PC-9 (cell line): ENCODE data around the gene PGP. TPM values are rescaled to one million over a fixed set of nuclear protein-coding genes. Genes with fewer than 3 reads are reported as not detected.

Experiments
- BruUV-seq: library from RNA; stranded (reverse); fragments of 400-500 nt; replicated peaks from 2 replicates; lab custom pipeline; 2021; lab: Mats Ljungman, UMichigan
- CTCF ChIA-PET: fragments of 300-600 bp; sonication (Branson Sonifier 250); formaldehyde crosslinking; loops from one replicate; lab custom pipeline; 2022; ENCODE audit warnings: antibody characterized with exemption; lab: Charles Lee
- POLR2A ChIA-PET: fragments of 300-600 bp; sonication (Branson Sonifier 250); formaldehyde crosslinking; loops from one replicate; lab custom pipeline; 2022; ENCODE audit warnings: antibody characterized with exemption; ENCODE audit not compliant: unreplicated experiment; lab: Charles Lee
- DNase-seq, 2 experiments: peaks; one replicate each; pipeline versions ENCODE4 v3.0.0 to v3.0.0-alpha.2; 2015 to 2022; ENCODE audit warnings: mixed read lengths in 1 of 2
- H2AFZ ChIP-seq: fragments of 200-600 bp; sonication (generic); 2 replicates; pipeline ENCODE4 v1.8.1; 2017; ENCODE audit warnings: antibody characterized with exemption
- H3F3A ChIP-seq: fragments of 200-600 bp; sonication (generic); 2 replicates; pipeline ENCODE4 v1.8.1; 2017; ENCODE audit warnings: antibody characterized with exemption, mild to moderate bottlenecking, low read depth; ENCODE audit not compliant: insufficient read depth
- H3K27ac ChIP-seq: fragments of 200-600 bp; sonication (generic); 2 replicates; pipeline ENCODE4 v1.6.1; 2016; ENCODE audit warnings: mixed run types
- H3K27me3 ChIP-seq: fragments of 200-600 bp; sonication (generic); 2 replicates; pipeline ENCODE4 v1.6.1; 2016; ENCODE audit warnings: low read depth, mixed run types; ENCODE audit not compliant: insufficient read depth
- H3K36me3 ChIP-seq: fragments of 200-600 bp; sonication (generic); 2 replicates; pipeline ENCODE4 v1.6.1; 2016; ENCODE audit warnings: low read depth, mixed run types
- H3K4me1 ChIP-seq: fragments of 200-600 bp; sonication (generic); replicated peaks from 2 replicates; pipeline ENCODE4 v1.6.1; 2016; ENCODE audit warnings: mixed run types; ENCODE audit not compliant: insufficient read depth
- H3K4me2 ChIP-seq: fragments of 200-600 bp; sonication (generic); 2 replicates; pipeline ENCODE4 v1.6.1; 2017; ENCODE audit warnings: mixed run types
- H3K4me3 ChIP-seq: fragments of 200-600 bp; sonication (generic); 2 replicates; pipeline ENCODE4 v1.6.1; 2016; ENCODE audit warnings: mixed run types
- H3K79me2 ChIP-seq: fragments of 200-600 bp; sonication (generic); 2 replicates; pipeline ENCODE4 v1.6.1; 2017; ENCODE audit warnings: low read depth, mixed run types
- H3K9me2 ChIP-seq: fragments of 200-600 bp; sonication (generic); 2 replicates; pipeline ENCODE4 v1.8.1; 2017; ENCODE audit warnings: mild to moderate bottlenecking; ENCODE audit not compliant: insufficient read depth
- H3K9me3 ChIP-seq: fragments of 200-600 bp; sonication (generic); 2 replicates; pipeline ENCODE4 v1.8.1; 2016; ENCODE audit warnings: low read depth; ENCODE audit not compliant: insufficient read depth
- H4K20me1 ChIP-seq: fragments of 200-600 bp; sonication (generic); 2 replicates; pipeline ENCODE4 v1.8.1; 2017; ENCODE audit not compliant: insufficient read depth
- CTCF ChIP-seq: fragments of 200-600 bp; sonication (generic); conservative IDR thresholded peaks from 2 replicates; pipeline ENCODE4 v1.6.1; 2017; ENCODE audit warnings: mixed run types, antibody characterized with exemption, mild to moderate bottlenecking, moderate library complexity
- EZH2 ChIP-seq: fragments of 200-600 bp; sonication (generic); IDR thresholded peaks from 2 replicates; pipeline ENCODE4 v1.8.0; 2017; ENCODE audit warnings: antibody characterized with exemption, low read depth
- intact Hi-C: fragments of 100-400 bp; cut with micrococcal nuclease; formaldehyde crosslinking; loops from one replicate; pipeline ENCODE4 v1.10.0; 2022; ENCODE audit not compliant: unreplicated experiment
- total RNA-seq: library from RNA; stranded (reverse); gene quantifications from 2 replicates; pipeline ENCODE4 v1.2.3, GENCODE V29; 2021

Gene PGP
- total RNA-seq, 1 experiment from 2014 or later = 23.4 TPM

GRCh38 chr16:2190659-2191445, 23.8 kb downstream of the PGP start:
- Histone ChIP-seq H3K79me2 (no peaks in the 10 kb centered on the region), H4K20me1 (no peaks in the 10 kb centered on the region), H3K27me3 (peaks cover 9% of the 10 kb centered on the region), H3K9me3 (no peaks in the 10 kb centered on the region), H3K4me2 (no peak overlapping the region), H2AFZ (no peak overlapping the region), H3K9me2 (no peaks in the 10 kb centered on the region), H3K4me1 (no peaks in the 10 kb centered on the region), H3K27ac (no peak overlapping the region), H3F3A (no peaks in the 10 kb centered on the region), H3K36me3 (no peaks in the 10 kb centered on the region), H3K4me3 (no peak overlapping the region)
- no TSS peak for BruUV-seq
- intact Hi-C loops = no loop called here
- ChIA-PET CTCF (no interaction called here), POLR2A (no interaction called here)
- no peak for TF ChIP-seq EZH2
- no peak for TF ChIP-seq CTCF
- DNase-seq = no peak

- H3K4me1 ChIP-seq = no peaks in the 10 kb centered on the region
- POLR2A ChIA-PET = no interaction called here
- no peak overlapping the region for H3K4me3 ChIP-seq
- H3K4me2 ChIP-seq = no peak overlapping the region
- no peaks in the 10 kb centered on the region for H3K9me2 ChIP-seq
- intact Hi-C loops = no loop called here
- no peaks in the 10 kb centered on the region for H3K9me3 ChIP-seq
- no peak overlapping the region for H3K27ac ChIP-seq
- H3K27me3 ChIP-seq = peaks cover 2% of the 10 kb centered on the region
- no peaks in the 10 kb centered on the region for H3K79me2 ChIP-seq
- no peaks in the 10 kb centered on the region for H4K20me1 ChIP-seq
- H2AFZ ChIP-seq = no peak overlapping the region
- DNase-seq = no peak
- TF ChIP-seq CTCF (no peak), EZH2 (no peak)
- CTCF ChIA-PET = no interaction called here
- H3K36me3 ChIP-seq = no peaks in the 10 kb centered on the region
- no TSS peak for BruUV-seq
- no peaks in the 10 kb centered on the region for H3F3A ChIP-seq
These were observed 24.5 kb downstream of the PGP start for GRCh38 chr16:2190002-2190658.

GRCh38 chr16:2189252-2189893, 25.3 kb downstream of the PGP start:
- H3K27me3 ChIP-seq = no peaks in the 10 kb centered on the region
- intact Hi-C loops = no loop called here
- H4K20me1 ChIP-seq = no peaks in the 10 kb centered on the region
- no peak overlapping the region for H2AFZ ChIP-seq
- POLR2A ChIA-PET = no interaction called here
- CTCF ChIA-PET = no interaction called here
- no peak overlapping the region for H3K4me3 ChIP-seq
- DNase-seq = no peak
- no peak overlapping the region for H3K27ac ChIP-seq
- no peaks in the 10 kb centered on the region for H3F3A ChIP-seq
- H3K36me3 ChIP-seq = no peaks in the 10 kb centered on the region
- BruUV-seq = no TSS peak
- no peaks in the 10 kb centered on the region for H3K9me3 ChIP-seq
- H3K4me1 ChIP-seq = no peaks in the 10 kb centered on the region
- TF ChIP-seq CTCF = no peak
- TF ChIP-seq EZH2 = no peak
- H3K9me2 ChIP-seq = no peaks in the 10 kb centered on the region
- no peak overlapping the region for H3K4me2 ChIP-seq
- no peaks in the 10 kb centered on the region for H3K79me2 ChIP-seq
